Coronary artery (tissue), 2 donors: ENCODE measurements around the gene WDR20.
A peak's percentile ranks its signal among the peaks of the same experiment; 100 is the strongest.

Experiments
- DNase-seq: peaks from one replicate; pipeline ENCODE4 v3.0.0-alpha.2; 2017; ENCODE audit warnings: low spot score
- H3K27ac ChIP-seq, 2 donors: fragments of 200-600 bp; sonication (generic); one replicate each; pipeline ENCODE4 v1.5.1; 2016 to 2019
- H3K4me3 ChIP-seq: fragments of 200-600 bp; sonication (generic); 2 replicates; pipeline ENCODE4 v1.5.1; 2016; ENCODE audit warnings: mild to moderate bottlenecking, moderate library complexity
- CTCF ChIP-seq: fragments of 200-600 bp; sonication (generic); IDR thresholded peaks from one replicate; pipeline ENCODE4 v1.5.1; 2019; ENCODE audit warnings: antibody characterized with exemption

WDR20 gene

GRCh38 chr14:102230481-102231210 is 90.9 kb downstream of the WDR20 start:
- no peak for TF ChIP-seq CTCF
- Histone ChIP-seq H3K27ac (no peak overlapping the region), H3K4me3 (no peak overlapping the region)
- DNase-seq: no peak

- TF ChIP-seq CTCF: no peak
- Histone ChIP-seq H3K27ac (no peak overlapping the region), H3K4me3 (no peak overlapping the region)
- DNase-seq: no peak
Observed at GRCh38 chr14:102231476-102232347, 92.0 kb downstream of the WDR20 start.

GRCh38 chr14:102232348-102232625 is 92.6 kb downstream of the WDR20 start:
- Histone ChIP-seq H3K27ac (no peak overlapping the region), H3K4me3 (no peak overlapping the region)
- DNase-seq: no peak
- TF ChIP-seq CTCF: no peak

- no peak for TF ChIP-seq CTCF
- no peak for DNase-seq
- Histone ChIP-seq H3K27ac (no peak overlapping the region), H3K4me3 (no peak overlapping the region)
Observed at GRCh38 chr14:102233081-102233480, 93.4 kb downstream of the WDR20 start.

GRCh38 chr14:102234331-102235264 is 94.9 kb downstream of the WDR20 start:
- Histone ChIP-seq H3K27ac (peak overlapping the region in 1 of 2 donors; percentile 72), H3K4me3 (peak overlapping the region; percentile 65)
- DNase-seq: no peak
- TF ChIP-seq CTCF: no peak

GRCh38 chr14:102235275-102235897 is 95.7 kb downstream of the WDR20 start:
- no peak for DNase-seq
- peak; percentile 71 for TF ChIP-seq CTCF
- H3K27ac ChIP-seq: peak overlapping the region in 1 of 2 donors; percentile 72
- peak overlapping the region; percentile 65 for H3K4me3 ChIP-seq
